CD4-positive, alpha-beta T cell treated with Interferon gamma for 1 hour (primary cell): ENCODE measurements around the gene ZNF563.
"Not testable (repeated sequence)": the region's sequence is repeated elsewhere in the genome, so short reads cannot be mapped to it uniquely, and the experiment has no call there.

ENCODE experiments used
- DNase-seq: peaks from one replicate; pipeline ENCODE4 v3.0.0-alpha.2; 2020

Gene ZNF563

DNA sequence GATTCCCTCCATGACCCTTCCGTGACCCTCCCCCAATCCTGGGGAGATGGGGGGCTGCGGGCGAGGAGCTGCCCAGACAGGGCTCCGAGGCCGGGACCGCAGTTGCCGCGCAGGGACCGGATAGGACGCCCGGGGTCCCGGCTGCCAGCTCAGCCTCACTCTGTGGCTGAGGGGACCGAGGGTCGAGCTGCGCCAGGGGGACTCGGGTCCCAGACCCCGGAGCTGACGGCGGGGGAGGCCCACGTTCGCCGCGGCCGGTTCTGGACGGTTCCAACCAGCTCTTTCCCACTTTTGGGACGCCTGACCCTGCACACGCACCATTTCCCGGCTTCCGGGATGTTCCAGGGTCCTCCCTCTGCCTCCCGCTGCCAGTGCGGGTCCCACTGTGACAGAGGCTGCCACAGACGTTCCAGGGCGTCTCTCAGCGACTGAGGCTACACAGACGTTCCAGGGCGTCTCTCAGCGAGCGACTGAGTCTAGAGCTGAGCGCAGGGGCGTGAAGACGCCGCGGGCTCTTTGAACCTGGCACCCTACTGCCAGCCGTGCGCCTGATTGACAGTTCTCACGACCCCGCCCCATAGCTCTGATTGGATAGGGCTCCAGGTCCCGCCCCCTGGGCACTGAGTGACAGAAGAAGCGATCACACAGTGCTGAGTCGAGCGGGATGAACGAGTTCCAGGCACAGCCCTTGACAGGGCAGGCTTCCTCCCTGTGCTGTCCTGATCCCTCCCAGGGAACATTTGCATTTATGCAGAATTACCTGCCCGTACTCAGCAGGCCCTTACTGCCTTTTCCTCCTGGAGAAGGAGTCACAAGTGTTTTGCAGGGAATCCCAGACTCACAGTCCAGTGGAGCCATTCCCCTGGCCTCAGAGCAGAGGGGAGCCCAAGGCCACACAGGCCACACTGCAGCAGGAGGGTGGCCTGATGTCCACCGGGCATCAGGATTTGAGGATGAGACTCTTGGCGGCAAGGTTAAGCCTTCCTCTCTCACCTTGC is at the start of gene ZNF563:
Gene ZNF563 (minus strand): TSS at position 472 of the 998 bp plus-strand sequence. CDS start 151 bp downstream, at position 321.
- DNase-seq: peak; percentile 96

DNA sequence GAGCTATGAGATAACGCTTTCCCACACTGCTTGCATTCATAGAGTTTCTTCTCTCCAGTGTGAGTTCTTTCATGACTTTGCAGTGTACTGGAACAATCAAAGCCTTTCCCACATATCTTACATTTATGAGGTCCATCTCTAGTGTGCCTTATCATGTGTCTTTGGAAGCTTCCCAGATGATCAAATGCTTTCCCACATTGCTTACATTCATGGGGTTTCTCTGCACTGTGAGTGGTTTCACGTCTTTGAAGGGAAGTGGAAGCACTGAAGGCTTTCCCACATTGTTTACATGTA is 47.0 kb upstream of the ZNF563 start:
- DNase-seq: no peak

DNA sequence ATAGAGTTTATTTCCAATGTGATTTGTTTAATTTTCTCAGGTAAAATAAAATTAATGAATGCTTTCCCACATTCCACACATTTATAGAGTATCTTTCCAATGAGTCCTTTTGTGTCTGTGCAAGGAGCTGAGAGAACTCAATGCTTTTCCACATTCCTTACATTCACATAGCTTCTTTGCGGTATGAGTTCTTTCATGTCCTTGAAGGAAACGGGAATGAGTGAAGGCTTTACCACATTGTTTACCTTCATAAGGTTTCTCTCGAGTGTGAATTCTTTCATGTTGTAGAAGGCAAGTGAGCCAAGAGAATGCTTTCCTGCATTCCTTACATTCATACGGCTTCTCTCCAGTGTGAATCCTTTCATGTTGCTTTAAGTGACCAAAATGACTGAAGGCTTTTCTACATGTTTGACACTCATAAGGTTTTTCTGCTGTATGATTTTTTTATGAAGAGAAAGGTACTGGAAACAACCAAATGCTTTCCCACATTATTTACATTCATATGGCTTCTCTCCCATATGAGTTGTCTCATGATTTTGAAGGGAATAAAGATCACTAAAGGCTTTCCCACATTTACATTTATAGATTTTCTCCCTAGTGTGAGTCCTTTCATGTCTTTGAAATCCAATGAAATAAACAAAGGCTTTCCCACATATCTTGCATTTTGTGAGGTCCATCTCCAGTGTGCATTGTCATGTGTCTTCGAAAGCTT is 46.5 kb upstream of the ZNF563 start:
- DNase-seq: no peak

GRCh38 chr19:12374026-12374425 is 40.6 kb upstream of the ZNF563 start:
- no peak for DNase-seq

DNA sequence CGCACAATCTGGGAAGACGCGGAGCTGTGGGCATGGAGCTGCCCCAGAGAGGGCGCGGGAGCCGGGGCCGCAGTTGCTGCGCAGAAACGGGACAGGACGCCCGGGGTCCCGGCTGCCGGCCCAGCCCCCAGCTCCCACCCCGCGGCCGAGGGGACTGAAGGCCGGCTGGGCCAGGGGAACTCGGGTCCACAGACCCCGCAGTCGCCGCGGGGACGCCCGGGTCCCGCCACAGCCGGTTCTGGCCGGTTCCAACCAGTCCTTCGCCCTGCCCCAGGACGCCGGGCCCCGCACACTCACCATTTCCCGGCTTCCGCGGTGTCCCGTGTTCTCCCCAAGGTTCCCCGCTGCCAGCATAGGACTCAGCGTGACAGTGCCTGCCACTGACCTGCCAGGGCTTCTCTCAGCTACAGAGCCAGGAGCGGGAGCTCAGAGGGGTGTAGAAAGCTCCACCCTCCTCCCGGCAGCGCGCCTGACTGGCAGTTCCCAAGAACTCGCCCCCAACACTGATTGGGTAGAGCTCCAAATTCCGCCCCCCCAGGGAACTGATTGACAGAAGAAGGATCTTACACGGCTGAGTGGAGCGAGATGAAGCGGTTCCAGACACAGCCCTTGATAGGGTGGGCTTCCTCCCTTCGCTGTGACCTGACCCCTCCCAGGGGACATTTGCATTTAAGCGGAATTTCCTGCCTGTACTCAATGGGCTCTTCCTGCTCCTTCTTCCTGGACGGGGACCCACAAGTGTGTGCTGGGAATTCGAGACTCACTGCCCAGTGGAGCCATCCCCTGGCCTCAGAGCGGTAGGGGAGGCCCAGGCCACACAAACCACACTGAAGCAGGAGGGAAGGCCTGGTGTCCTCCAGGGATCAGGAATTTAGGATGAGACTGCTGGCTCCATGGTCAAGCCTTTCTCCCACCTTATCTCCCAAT is 32.1 kb upstream of the ZNF563 start, which contains the start of gene ZNF442:
Gene ZNF442 (minus strand): TSS at position 448 of the 927 bp plus-strand sequence. CDS start 2,052 bp downstream, outside the sequence.
- DNase-seq: peak; percentile 86

GRCh38 chr19:12364391-12365235 is 31.2 kb upstream of the ZNF563 start:
- no peak for DNase-seq

- not testable (repeated sequence) for DNase-seq
Measured at GRCh38 chr19:12362236-12362635, 28.8 kb upstream of the ZNF563 start.

- no peak for DNase-seq
Measured at GRCh38 chr19:12353375-12353774, 19.9 kb upstream of the ZNF563 start.

DNA sequence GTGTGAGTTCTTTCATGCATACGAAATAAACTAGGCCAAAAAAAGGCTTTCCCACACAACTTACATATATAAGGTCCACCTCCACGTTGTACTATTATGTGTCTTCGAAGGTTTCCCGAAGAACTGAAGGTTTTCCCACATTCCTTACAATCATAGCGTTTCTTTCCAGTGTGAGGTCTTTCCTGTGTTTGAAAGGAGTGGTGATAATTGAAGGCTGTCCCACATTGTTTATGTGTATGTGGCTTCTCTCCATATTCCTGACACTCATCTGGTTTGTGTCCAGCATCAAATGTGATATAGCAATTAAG is 17.4 kb upstream of the ZNF563 start:
- no peak for DNase-seq

GRCh38 chr19:12350185-12350889 is 16.9 kb upstream of the ZNF563 start:
- no peak for DNase-seq

- no peak for DNase-seq
Measured at GRCh38 chr19:12346896-12347295, 13.5 kb upstream of the ZNF563 start.

GRCh38 chr19:12345197-12345596 is 11.8 kb upstream of the ZNF563 start:
- DNase-seq: no peak

- DNase-seq: peak; percentile 71
Measured at GRCh38 chr19:12331211-12331941, 2.1 kb downstream of the ZNF563 start.

DNA sequence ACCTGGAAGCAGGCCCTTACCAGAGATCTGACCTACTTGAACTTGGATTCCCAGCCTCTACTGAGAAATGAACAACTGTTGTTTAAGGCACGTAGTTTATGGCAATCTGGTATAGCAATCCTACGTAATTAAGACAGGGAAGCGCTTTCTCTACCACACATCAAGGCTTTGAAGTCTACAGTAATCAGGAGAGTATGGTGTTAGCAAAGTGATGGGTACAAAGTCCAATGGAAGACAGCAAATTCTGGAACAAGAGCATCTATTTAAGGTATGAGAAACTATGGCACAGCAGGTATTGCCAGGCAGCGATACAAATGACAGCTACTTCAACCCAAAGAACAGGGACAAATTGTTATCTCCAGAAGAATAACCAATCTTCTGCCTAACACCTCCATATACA is 3.1 kb downstream of the ZNF563 start:
- no peak for DNase-seq

GRCh38 chr19:12325690-12326089 is 7.7 kb downstream of the ZNF563 start:
- DNase-seq: no peak

DNA sequence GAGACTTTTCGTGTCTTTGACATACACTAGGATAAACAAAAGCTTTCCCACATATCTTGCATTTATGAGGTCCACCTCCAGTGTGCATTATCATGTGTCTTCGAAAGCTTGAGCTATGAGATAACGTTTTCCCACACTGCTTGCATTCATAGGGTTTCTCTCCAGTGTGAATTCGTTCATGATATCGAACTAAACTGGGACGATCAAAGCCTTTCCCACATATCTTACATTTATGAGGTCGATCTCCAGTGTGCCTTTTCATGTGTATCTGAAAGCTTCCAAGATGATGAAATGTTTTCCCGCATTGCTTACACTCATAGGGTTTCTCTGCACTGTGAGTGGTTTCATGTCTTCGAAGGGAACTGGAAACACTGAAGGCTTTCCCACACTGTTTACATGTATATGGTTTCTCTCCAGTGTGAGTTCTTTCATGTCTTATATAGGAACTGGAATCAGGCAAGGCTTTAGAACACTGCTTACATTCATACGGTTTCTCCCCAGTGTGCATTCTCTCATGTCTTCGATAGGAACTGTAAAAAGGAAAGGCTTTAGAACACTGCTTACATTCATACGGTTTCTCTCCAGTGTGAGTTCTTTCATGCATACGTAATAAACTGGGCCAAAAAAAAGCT is 14.5 kb downstream of the ZNF563 start:
- no peak for DNase-seq

- DNase-seq: no peak
Measured at GRCh38 chr19:12314553-12314952, 18.9 kb downstream of the ZNF563 start.

- DNase-seq: not testable (repeated sequence)
Measured at GRCh38 chr19:12308891-12309290, 24.5 kb downstream of the ZNF563 start.

GRCh38 chr19:12295191-12295590 is 38.2 kb downstream of the ZNF563 start:
- no peak for DNase-seq
